NK-92 (cell line): ENCODE data around the gene SBNO1.
"Not testable (repeated sequence)": the region's sequence is repeated elsewhere in the genome, so short reads cannot be mapped to it uniquely, and the experiment has no call there.

Experiments used
- DNase-seq: peaks from one replicate; lab custom pipeline; 2025; ENCODE audit not compliant: unreplicated experiment; lab: John Stamatoyannopoulos, UW

SBNO1 gene

GRCh38 chr12:123364532-123365024 is at the start of gene SBNO1:
Gene SBNO1 (minus strand): TSS chr12:123364847. CDS start chr12:123350441, 14,406 bp downstream.
- peak; percentile 58 for DNase-seq

GRCh38 chr12:123410041-123410412 is 45.4 kb upstream of the SBNO1 start:
- DNase-seq = no peak

- DNase-seq = not testable (repeated sequence)
These were observed 44.8 kb upstream of the SBNO1 start for GRCh38 chr12:123409284-123410040.

GRCh38 chr12:123408619-123409018 is 44.0 kb upstream of the SBNO1 start:
- DNase-seq = not testable (repeated sequence)

GRCh38 chr12:123407934-123408333 is 43.3 kb upstream of the SBNO1 start:
- DNase-seq = not testable (repeated sequence)

GRCh38 chr12:123407269-123407668 is 42.6 kb upstream of the SBNO1 start:
- not testable (repeated sequence) for DNase-seq

- no peak for DNase-seq
These were observed 39.9 kb upstream of the SBNO1 start for GRCh38 chr12:123404581-123404980.

GRCh38 chr12:123401753-123402683 is 37.4 kb upstream of the SBNO1 start:
- DNase-seq = no peak

GRCh38 chr12:123399255-123399617 is 34.6 kb upstream of the SBNO1 start:
- DNase-seq = no peak

GRCh38 chr12:123398550-123399254 is 34.1 kb upstream of the SBNO1 start:
- no peak for DNase-seq

- no peak for DNase-seq
These were observed 33.5 kb upstream of the SBNO1 start for GRCh38 chr12:123398177-123398549.

- DNase-seq = no peak
These were observed 32.8 kb upstream of the SBNO1 start for GRCh38 chr12:123397400-123397799.

- DNase-seq = no peak
These were observed 32.3 kb upstream of the SBNO1 start for GRCh38 chr12:123396954-123397353.

GRCh38 chr12:123396543-123396942 is 31.9 kb upstream of the SBNO1 start:
- DNase-seq = no peak

- DNase-seq = no peak
These were observed 30.6 kb upstream of the SBNO1 start for GRCh38 chr12:123395236-123395635.

- DNase-seq = no peak
These were observed 29.1 kb upstream of the SBNO1 start for GRCh38 chr12:123393747-123394146.

GRCh38 chr12:123391546-123392343 is 27.1 kb upstream of the SBNO1 start:
- DNase-seq = no peak

- no peak for DNase-seq
These were observed 26.1 kb upstream of the SBNO1 start for GRCh38 chr12:123390498-123391426.

GRCh38 chr12:123389560-123390351 is 25.1 kb upstream of the SBNO1 start:
- no peak for DNase-seq
